ENCODE measurements around the gene PAM16.
A peak's percentile ranks its signal among the peaks of the same experiment; 100 is the strongest.
"Not testable (repeated sequence)": the region's sequence is repeated elsewhere in the genome, so short reads cannot be mapped to it uniquely, and the experiment has no call there.

The PAM16 gene

GRCh38 chr16:4334724-4335495 lies 16.2 kb downstream of the PAM16 start:
- Histone ChIP-seq H3K9me3 (ENCODE audit: insufficient read depth, low read depth, low read length) (no peaks in the 10 kb centered on the region), H3K27ac (ENCODE audit: low read length) (no peak overlapping the region), H3K27me3 (ENCODE audit: insufficient read depth, low read length) (no peaks in the 10 kb centered on the region), H3K9ac (ENCODE audit: low read depth, low read length) (no peak overlapping the region), H3K36me3 (ENCODE audit: insufficient read depth, low read depth, low read length) (peaks cover 12% of the 10 kb centered on the region), H3K4me3 (ENCODE audit: low read length) (no peak overlapping the region), H3K4me1 (ENCODE audit: insufficient read depth, low read length) (no peaks in the 10 kb centered on the region)

- H3K27ac ChIP-seq (ENCODE audit: low read length); H3K4me3 ChIP-seq (ENCODE audit: low read length); H3K36me3 ChIP-seq (ENCODE audit: insufficient read depth, low read depth, low read length); H3K9ac ChIP-seq (ENCODE audit: low read depth, low read length); H3K9me3 ChIP-seq (ENCODE audit: insufficient read depth, low read depth, low read length); H3K27me3 ChIP-seq (ENCODE audit: insufficient read depth, low read length); H3K4me1 ChIP-seq (ENCODE audit: insufficient read depth, low read length): not testable (repeated sequence)
Observed at GRCh38 chr16:4333714-4334113, 17.4 kb downstream of the PAM16 start.

DNA sequence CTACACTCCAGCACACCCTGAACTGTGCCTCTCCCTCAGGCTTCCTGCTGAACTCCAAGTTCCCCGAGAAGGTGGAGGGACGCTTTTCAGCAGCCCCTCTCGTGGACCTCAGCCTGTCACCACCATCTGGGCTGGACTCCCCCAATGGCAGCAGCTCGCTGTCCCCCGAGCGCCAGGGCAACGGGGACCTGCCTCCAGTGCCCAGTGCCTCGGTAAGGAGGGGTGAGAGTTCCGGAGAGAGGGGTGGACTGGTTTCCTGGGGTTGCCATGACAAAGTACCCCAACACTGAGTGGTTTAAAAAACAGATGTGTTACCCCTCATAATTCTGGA lies 17.8 kb downstream of the PAM16 start:
- Histone ChIP-seq H3K4me1 (ENCODE audit: insufficient read depth, low read length) (peaks cover 7% of the 10 kb centered on the region; the same call in 1 of the 2 replicates), H3K36me3 (ENCODE audit: insufficient read depth, low read depth, low read length) (peaks cover 5% of the 10 kb centered on the region; the same call in 1 of the 2 replicates), H3K27me3 (ENCODE audit: insufficient read depth, low read length) (no peaks in the 10 kb centered on the region), H3K4me3 (ENCODE audit: low read length) (no peak overlapping the region), H3K27ac (ENCODE audit: low read length) (no peak overlapping the region), H3K9me3 (ENCODE audit: insufficient read depth, low read depth, low read length) (no peaks in the 10 kb centered on the region), H3K9ac (ENCODE audit: low read depth, low read length) (no peak overlapping the region)

DNA sequence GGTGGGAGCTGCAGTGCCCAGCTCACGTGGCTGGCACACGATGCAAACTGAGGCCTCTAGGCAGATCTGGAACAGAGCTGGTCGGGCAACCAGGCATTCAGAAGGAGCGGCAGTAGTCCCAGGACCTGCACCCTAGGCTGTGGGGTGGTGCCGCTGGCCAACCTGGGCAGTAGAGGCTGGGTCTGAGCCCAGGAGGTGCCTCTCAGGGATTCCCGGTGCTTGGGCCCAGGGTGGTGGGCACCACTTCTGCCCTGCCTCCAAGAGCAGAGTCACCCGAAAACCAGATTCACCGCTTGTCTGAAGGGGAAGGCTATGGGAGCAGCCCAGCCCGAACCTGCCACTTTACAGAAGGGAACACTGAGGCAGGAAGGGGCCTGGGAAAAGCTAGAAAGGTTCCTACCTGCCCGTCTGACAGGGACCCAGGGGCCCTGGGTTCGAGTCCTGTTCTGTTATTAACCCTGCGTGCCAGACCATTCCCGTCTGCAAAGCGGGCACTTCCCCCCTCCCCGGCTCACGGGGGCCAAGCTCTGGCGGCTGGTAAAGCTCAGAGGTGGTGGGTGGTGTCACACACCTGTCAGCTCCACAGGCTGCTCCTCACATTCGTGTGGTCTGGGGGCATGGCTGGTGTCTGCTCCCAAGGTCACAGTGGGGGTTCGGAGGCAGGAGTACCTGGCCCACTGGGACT lies 18.4 kb downstream of the PAM16 start:
- Histone ChIP-seq H3K9me3 (ENCODE audit: insufficient read depth, low read depth, low read length) (no peaks in the 10 kb centered on the region), H3K27ac (ENCODE audit: low read length) (no peak overlapping the region), H3K4me3 (ENCODE audit: low read length) (no peak overlapping the region), H3K4me1 (ENCODE audit: insufficient read depth, low read length) (peaks cover 8% of the 10 kb centered on the region; the same call in 1 of the 2 replicates), H3K9ac (ENCODE audit: low read depth, low read length) (no peak overlapping the region), H3K27me3 (ENCODE audit: insufficient read depth, low read length) (no peaks in the 10 kb centered on the region), H3K36me3 (ENCODE audit: insufficient read depth, low read depth, low read length) (peaks cover 5% of the 10 kb centered on the region; the same call in 1 of the 2 replicates)

DNA sequence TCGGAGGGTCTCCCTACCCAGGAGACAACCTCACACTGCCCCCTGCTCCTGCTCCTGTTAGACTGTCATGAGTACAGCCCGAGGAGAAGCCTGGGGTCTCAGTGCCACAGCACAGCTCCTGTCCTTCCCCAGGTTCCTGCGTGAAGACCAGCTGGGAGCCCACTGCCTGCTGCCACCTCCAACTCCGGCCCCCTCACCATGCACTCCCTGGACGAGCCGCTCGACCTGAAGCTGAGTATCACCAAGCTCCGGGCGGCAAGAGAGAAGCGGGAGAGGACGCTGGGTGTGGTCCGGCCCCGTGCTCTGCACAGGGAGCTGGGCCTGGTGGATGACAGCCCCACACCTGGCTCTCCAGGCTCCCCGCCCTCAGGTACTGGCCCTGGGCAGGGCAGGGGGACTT lies 19.0 kb downstream of the PAM16 start:
- Histone ChIP-seq H3K4me3 (ENCODE audit: low read length) (no peak overlapping the region), H3K27ac (ENCODE audit: low read length) (no peak overlapping the region), H3K9me3 (ENCODE audit: insufficient read depth, low read depth, low read length) (no peaks in the 10 kb centered on the region), H3K36me3 (ENCODE audit: insufficient read depth, low read depth, low read length) (peaks cover 5% of the 10 kb centered on the region; the same call in 1 of the 2 replicates), H3K27me3 (ENCODE audit: insufficient read depth, low read length) (no peaks in the 10 kb centered on the region), H3K4me1 (ENCODE audit: insufficient read depth, low read length) (peaks cover 8% of the 10 kb centered on the region; the same call in 1 of the 2 replicates), H3K9ac (ENCODE audit: low read depth, low read length) (no peak overlapping the region)

GRCh38 chr16:4330277-4330874 lies 20.7 kb downstream of the PAM16 start:
- Histone ChIP-seq H3K4me3 (ENCODE audit: low read length) (no peak overlapping the region), H3K27me3 (ENCODE audit: insufficient read depth, low read length) (no peaks in the 10 kb centered on the region), H3K27ac (ENCODE audit: low read length) (no peak overlapping the region), H3K9ac (ENCODE audit: low read depth, low read length) (no peak overlapping the region), H3K9me3 (ENCODE audit: insufficient read depth, low read depth, low read length) (no peaks in the 10 kb centered on the region), H3K4me1 (ENCODE audit: insufficient read depth, low read length) (peaks cover 8% of the 10 kb centered on the region; the same call in 1 of the 2 replicates), H3K36me3 (ENCODE audit: insufficient read depth, low read depth, low read length) (peaks cover 1% of the 10 kb centered on the region; the same call in 1 of the 2 replicates)

DNA sequence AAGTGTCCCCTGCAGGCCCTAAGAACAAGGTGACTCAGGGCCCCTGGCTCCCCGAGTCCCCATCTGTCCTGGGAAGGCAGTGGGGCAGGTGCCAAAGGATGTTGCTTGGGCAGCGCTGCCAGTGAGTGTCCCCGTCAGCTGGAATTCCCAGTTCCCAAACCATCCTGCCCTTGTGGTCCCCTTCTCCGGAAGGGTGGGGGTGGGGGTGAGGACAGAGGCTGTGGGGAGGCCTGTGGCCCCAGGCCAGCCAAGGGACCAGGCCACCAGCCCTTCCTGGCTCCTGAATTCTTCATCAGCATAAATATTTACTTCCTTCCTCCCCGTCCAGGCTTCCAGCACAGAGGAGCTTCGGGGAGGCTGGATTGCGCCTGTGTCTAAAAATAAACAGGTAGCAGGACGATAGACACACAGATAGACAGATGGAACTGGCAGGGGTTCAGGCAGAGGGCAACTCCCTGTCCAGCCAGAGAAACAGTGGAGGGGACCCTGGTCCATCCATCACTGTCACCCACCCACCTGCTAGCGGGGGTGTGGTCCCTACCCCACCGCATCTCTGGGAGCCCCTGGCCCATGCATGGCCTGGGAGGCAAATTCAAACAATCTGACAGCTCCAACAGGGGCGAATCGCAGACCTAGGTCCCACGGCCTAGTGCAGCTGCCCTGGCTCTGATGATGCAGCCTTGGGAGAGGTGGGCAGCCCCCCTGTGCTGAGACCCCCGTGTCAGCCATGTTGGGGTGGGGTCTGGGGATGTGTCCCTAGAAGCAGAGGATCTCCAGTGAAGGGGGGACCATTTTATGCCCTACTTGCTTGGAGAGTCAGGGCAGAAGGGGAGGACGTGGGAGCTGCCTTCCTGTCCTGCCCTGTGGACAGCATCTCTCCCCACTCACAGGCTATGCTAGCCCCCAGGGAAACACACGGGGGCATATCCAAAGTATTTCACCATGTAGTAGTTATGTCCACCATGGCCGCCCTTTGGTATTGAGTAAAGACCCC lies 22.0 kb downstream of the PAM16 start:
- H3K4me3 ChIP-seq (ENCODE audit: low read length), result no peak overlapping the region
- H3K9me3 ChIP-seq (ENCODE audit: insufficient read depth, low read depth, low read length), result no peaks in the 10 kb centered on the region
- H3K36me3 ChIP-seq (ENCODE audit: insufficient read depth, low read depth, low read length), result no peaks in the 10 kb centered on the region
- peaks cover 13% of the 10 kb centered on the region; the same call in 1 of the 2 replicates for H3K4me1 ChIP-seq (ENCODE audit: insufficient read depth, low read length)
- H3K27me3 ChIP-seq (ENCODE audit: insufficient read depth, low read length), result no peaks in the 10 kb centered on the region
- H3K27ac ChIP-seq (ENCODE audit: low read length), result no peak overlapping the region
- peak overlapping the region; percentile 71; the same call in 1 of the 2 replicates for H3K9ac ChIP-seq (ENCODE audit: low read depth, low read length)

- H3K27ac ChIP-seq (ENCODE audit: low read length), result peak overlapping the region; percentile 70
- no peaks in the 10 kb centered on the region for H3K9me3 ChIP-seq (ENCODE audit: insufficient read depth, low read depth, low read length)
- peak overlapping the region; percentile 65; the same call in 1 of the 2 replicates for H3K4me3 ChIP-seq (ENCODE audit: low read length)
- peaks cover 20% of the 10 kb centered on the region; the same call in 1 of the 2 replicates for H3K4me1 ChIP-seq (ENCODE audit: insufficient read depth, low read length)
- H3K27me3 ChIP-seq (ENCODE audit: insufficient read depth, low read length), result no peaks in the 10 kb centered on the region
- peak overlapping the region; percentile 71; the same call in 1 of the 2 replicates for H3K9ac ChIP-seq (ENCODE audit: low read depth, low read length)
- H3K36me3 ChIP-seq (ENCODE audit: insufficient read depth, low read depth, low read length), result no peaks in the 10 kb centered on the region
Observed at GRCh38 chr16:4328046-4328781, 22.9 kb downstream of the PAM16 start.

GRCh38 chr16:4327386-4328045 lies 23.6 kb downstream of the PAM16 start:
- no peaks in the 10 kb centered on the region for H3K9me3 ChIP-seq (ENCODE audit: insufficient read depth, low read depth, low read length)
- peaks cover 20% of the 10 kb centered on the region; the same call in 1 of the 2 replicates for H3K4me1 ChIP-seq (ENCODE audit: insufficient read depth, low read length)
- H3K27me3 ChIP-seq (ENCODE audit: insufficient read depth, low read length), result no peaks in the 10 kb centered on the region
- no peaks in the 10 kb centered on the region for H3K36me3 ChIP-seq (ENCODE audit: insufficient read depth, low read depth, low read length)
- H3K9ac ChIP-seq (ENCODE audit: low read depth, low read length), result peak overlapping the region; percentile 71; the same call in 1 of the 2 replicates
- peak overlapping the region; percentile 70 for H3K27ac ChIP-seq (ENCODE audit: low read length)
- peak overlapping the region; percentile 65; the same call in 1 of the 2 replicates for H3K4me3 ChIP-seq (ENCODE audit: low read length)

- H3K9me3 ChIP-seq (ENCODE audit: insufficient read depth, low read depth, low read length), result no peaks in the 10 kb centered on the region
- H3K27me3 ChIP-seq (ENCODE audit: insufficient read depth, low read length), result no peaks in the 10 kb centered on the region
- H3K36me3 ChIP-seq (ENCODE audit: insufficient read depth, low read depth, low read length), result no peaks in the 10 kb centered on the region
- no peak overlapping the region for H3K27ac ChIP-seq (ENCODE audit: low read length)
- no peak overlapping the region for H3K9ac ChIP-seq (ENCODE audit: low read depth, low read length)
- H3K4me3 ChIP-seq (ENCODE audit: low read length), result no peak overlapping the region
- peaks cover 20% of the 10 kb centered on the region; the same call in 1 of the 2 replicates for H3K4me1 ChIP-seq (ENCODE audit: insufficient read depth, low read length)
Observed at GRCh38 chr16:4325253-4325758, 25.8 kb downstream of the PAM16 start.
